ENCODE results near the gene DZIP1.

- TF ChIP-seq CTCF (IDR thresholded peaks at IDR 0.05; ENCODE audit: low read depth, low read length) (no peak), EZH2phosphoT487 (IDR thresholded peaks at IDR 0.05; ENCODE audit: low read depth) (no peak)
Measured at GRCh38 chr13:95684418-95684817, 39.9 kb upstream of the DZIP1 start.
